ENCODE results near the gene CTSW.

CTSW gene

DNA sequence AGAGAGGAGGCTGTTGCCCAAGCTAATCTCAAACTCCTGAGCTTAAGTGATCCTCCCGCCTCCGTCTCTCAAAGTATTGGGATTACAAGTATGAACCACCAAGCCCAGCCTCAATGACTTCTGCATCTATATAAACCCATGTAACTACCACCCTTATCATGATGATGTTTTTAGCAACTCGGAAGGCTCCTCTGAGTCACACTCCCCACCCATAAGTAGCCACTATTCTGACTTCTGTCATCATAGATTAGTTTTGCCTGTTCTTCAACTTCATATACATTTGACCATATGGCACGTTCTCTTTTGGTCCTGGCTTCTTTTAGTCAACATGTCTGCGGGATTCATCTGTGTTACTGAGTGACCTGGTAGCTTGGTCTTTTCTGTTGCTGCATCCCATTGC, 27.0 kb downstream of the CTSW start:
- no peak for FAIRE-seq

DNA sequence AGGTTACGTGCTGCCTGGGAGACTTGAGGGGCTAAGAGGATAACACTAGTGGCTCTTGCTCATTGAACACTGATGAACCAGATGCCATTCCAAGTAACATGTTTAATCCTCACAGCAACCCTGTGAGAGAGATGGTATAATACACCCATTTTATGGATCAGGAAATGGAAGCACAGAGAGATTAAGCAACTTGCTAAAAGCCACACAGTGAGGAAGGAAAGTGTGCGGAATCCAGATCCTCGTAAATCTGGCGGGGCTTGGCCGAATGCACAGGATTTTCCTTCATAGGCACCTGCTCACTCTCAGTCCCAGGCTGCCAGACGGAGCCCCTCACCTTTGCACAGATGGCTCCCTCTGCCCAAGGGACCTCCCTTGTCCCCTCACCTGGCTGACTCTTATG, 28.2 kb downstream of the CTSW start:
- no peak for FAIRE-seq

DNA sequence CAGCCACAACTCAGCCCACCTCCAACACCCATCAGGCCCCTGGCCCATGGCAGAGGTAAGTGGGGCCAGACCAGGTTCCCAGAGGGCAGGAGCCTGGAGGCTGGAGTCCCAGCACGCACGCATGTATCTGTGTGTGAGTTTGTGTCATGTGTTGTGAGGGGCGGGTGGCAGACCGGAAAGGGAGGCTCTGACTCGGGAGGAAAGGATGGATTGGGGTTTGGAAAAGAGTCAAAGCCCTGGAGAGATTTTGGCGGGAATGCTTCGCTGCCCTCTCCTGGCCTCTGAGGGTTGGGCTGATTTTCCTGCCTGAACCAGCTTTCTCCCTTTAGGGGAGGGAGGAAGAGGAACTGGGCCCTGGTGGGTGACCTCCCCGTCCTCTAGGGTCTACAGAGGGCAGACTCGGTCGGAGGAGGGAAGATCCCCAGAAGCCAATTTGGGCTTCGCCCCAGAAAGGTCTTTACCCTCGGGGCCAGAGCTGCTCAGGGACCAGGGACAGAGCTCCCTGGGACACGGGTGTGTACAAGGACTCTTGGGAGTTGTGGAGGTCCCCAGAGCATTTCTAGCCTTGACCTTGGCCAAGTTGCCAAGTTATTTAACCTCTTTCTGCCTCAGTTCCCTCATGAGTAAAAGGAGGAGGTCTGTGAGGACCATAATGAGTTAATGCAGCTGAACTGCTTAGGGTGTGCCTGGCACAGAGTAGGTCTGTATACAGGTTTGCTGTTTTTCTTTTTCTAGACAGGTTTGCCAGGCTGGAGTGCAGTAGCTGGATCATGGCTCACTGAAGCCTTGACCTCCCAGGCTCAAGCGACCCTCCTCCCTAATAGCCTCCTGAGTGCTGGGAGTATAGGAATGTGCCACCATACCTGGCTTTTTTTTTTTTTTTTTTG, 32.3 kb downstream of the CTSW start:
- FAIRE-seq: no peak

DNA sequence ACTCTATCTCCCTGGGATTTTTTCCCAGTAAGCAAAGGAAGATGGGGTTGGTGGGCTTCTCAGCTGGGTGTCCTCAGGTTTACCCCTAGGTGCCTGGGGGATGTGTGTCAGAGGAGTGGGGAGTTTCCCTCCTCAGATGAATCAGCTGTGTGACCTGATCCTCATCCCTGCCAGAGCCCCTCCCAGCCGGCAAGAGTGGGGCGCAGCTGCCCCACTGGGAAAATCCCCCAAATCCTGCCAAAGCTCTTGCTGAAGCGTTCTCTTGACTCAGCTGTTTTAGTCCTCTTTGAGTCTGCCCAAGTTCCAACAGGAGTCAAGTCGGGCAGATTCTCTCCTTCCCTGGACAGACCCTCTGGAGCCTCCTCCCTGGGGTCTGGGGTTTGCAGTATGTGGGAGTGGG, 33.2 kb downstream of the CTSW start:
- no peak for FAIRE-seq

DNA sequence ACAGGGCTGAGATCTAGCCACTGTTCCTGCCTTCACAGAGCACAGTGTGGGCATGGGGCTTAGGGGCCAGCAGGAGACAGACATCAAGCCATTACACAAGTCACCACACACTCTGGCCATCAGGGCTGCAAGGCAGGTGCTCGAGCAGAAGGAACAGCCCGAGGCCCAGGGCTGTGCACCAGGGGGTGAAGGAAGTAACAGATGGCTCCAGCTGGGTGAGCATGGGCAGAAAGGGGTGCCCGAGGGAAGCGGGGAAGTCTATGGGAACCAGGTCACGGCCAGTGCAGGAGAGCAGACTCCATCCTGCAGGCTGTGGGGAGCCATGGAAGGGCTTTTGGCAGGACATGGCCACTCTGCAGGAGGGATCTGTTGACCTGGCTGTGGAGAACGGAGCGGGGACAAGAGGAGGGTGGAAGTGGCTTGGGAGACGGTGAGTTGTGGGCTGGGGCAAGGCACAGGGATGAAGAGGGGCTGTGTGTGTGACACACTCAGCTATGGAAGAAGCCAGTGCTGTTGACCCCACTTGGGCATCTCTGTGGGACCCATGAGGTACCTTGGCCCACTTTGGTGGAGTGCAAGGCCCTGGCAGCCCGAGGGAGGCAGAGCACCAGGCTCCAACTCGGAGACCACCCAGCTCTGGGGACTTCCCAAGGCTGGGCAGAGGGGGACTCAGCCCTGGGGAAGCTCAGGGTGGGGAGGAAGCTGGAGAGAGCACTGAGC, 35.6 kb downstream of the CTSW start:
- no peak for FAIRE-seq

DNA sequence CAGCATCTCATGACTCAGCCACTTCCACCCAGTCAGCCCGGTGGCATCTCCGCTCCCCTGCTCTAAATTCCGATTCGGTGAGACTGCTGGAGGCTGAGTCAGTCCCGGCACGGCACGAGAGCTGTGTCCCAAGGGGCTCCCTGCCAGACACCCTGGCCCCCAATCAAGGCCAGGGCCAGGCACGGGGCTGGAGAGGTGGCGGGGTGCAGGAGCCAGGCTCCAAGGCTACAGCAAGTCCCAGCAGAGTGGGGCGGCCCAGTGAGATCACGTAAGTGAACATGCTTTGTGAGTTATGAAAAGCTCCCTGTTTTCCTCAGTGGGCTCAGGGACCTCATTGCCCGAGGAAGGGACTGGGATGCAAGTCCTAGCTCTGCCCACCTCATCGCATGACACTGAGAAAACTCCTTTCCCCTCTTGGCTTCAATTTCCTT, 36.2 kb downstream of the CTSW start:
- no peak for FAIRE-seq

DNA sequence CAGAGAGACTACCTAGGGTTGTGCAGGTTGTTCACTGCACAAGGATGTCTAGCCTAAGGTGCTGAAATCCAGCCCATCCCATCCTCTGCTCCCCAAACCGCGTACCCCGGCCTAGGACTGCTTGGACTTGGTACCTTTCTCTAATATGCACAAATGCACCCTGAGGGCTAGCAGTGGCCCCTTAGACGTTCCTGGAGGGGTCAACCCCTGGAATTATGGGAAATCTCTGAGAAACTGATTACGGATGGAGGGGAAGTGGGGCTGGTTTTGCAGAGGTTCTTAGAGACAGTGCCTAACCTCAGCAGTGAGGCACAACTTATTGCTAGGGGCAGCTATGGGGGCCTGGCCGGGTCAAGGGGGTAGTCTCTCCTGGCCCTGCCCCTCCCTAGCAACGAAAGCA, 36.8 kb downstream of the CTSW start:
- no peak for FAIRE-seq

DNA sequence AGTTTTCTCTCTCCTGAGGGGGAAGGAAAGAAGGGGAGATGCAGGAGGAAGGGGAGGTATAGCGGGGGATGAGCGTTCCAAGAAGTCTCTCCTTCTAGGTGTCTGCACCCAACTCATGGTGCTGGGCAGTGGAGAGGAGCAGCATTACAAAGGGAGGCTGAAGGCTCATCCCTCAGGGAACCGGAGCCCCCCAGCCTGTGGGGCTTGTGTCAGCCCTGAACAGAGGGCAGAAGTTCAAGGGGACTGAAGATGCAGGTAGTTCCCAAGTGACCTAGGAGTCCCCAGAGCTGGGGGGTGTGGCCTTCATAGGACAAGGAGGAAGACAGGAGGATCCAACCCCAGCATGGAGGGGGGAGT, 37.4 kb downstream of the CTSW start:
- no peak for FAIRE-seq

DNA sequence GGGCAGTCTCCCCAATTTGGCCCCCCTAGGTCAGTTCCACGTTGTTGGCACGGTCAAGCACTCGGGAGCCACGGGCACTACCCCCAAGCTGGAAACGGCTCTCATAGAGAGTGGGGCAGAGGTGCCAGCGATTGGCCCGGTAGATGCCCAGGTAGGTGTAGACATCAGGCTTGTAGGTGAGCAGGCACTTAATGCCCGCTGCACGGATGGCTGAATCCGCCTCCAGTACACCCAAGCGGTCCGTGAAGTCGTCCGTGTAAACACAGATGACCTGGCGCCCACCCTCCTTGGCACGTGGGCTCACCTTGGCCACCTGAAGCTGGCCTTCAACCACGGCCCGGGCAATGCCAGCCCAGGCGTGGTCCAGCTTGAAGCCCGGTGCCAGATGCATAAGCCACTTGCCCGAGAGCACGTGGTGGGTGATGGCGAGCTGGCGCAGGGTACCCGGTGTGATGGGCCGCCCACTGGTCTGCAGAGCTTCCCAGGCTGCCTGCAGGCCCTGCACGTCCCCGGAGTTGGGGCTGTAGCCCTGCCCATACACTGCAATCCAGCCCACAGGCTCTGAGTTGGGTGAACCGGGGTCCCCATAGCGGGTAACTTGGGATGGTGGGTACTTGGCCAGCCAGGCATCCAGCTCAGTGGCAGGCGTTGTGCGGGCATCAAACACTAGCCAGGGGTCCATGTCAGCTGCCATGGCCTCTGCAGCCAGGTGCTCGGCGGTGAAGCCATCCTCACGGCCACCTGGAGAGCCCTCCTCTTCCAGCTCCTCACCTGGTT, 38.0 kb downstream of the CTSW start:
- FAIRE-seq: no peak

DNA sequence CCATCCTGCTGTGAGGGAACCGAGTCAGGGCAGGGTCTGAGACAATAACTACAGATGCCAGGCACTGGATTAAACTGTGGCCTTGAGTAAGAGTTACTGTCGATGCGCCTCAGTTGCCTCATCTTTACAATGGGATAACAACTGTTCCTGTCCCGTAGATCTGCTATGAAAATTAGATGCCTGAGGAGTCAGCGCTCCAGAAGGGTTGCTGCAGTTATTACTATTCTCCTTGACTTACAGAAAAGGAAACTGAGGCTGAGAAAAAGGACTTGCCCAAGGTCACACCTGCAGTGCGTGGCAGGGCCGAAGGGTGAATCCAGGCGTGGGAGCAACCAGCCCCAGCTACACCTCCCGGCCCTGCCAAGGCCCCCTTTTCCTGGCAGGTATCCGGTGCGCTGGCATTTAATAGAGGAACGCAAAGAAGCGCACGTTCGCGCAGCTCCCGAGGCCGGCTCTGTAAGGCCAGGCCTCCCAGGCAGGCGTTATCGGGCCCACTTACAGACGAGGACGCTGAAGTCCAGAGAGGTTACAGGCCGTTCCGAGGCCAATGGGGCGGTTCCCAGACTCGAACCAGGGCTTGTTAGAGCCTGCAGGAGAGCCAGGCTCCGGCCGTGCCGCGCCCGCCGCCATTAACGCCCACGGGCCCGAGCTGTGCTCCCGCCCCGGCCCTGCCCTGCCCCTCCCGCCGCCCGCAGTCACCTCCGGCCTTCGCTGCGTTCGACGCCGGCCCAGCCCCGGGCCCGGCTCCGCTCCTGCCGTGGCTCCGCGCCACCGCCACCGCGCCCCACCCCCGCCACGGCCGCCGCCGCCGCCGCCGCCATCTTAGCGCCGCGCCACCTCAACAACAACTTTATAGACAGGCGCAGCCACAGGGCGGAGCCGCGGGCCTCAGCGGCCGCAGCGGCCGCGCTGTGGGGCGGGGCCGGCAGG, 38.8 kb downstream of the CTSW start, which contains the start of gene C11orf68:
Gene C11orf68, minus strand, starts transcription at position 852 of the 930 bp plus-strand sequence. Its CDS starts 31 bp downstream, at position 821.
- no peak for FAIRE-seq

DNA sequence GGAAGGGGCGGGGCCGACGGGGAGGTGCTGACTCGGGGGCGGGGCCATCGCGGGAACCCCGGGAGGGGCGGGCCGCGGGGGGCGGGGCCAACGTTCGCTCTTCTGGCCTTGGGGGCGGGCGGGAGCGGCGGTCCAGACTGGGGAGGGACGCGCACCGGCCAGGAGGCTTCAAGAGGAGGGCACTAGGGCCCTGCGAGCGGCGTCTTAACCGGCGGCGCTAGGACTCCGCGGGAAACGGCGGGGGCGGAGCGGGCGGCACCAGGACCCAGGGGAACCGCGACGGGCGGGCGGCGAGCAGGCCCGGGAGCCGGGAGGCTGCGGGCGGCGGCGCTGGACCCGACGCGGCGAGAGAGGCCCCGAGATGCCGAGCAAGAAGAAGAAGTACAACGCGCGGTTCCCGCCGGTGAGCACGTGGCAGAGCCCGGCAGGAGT, 39.5 kb downstream of the CTSW start, which contains the start of gene DRAP1:
Gene DRAP1, plus strand, starts transcription at position 286 of the 432 bp plus-strand sequence. Its CDS starts 76 bp downstream, at position 362.
- FAIRE-seq: no peak

DNA sequence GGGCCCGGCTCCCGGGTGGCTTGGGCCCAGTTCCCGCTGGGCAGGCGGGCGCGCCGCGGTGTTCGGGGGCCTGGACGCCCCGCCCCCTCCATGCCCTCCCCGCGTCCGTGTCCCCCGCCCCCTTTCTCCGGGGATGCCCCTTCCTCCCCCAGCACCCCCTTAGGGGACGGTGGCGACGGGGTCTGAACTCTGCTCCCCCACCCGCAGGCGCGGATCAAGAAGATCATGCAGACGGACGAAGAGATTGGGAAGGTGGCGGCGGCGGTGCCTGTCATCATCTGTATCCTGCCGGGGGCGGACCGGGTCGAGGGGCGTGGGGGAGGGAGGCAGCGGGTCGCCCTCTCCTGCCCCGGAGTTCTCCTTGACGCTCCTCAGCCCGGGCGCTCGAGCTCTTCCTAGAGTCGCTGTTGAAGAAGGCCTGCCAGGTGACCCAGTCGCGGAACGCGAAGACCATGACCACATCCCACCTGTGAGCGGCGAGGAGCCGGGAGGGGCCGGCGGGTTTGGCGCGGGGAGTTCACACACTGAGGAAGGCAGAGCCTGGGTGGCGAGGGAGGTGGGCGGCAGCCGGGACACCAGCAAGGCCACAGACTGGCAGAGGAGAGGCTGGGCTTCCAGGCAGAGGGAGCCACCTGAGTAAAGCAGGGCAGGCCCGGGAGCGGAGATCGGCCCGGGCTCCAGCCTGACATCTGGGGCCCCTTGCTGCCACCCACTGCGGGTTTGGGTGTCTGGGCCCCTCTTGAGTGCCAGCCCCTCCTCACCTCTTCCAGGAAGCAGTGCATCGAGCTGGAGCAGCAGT, 40.1 kb downstream of the CTSW start:
- FAIRE-seq: no peak

DNA sequence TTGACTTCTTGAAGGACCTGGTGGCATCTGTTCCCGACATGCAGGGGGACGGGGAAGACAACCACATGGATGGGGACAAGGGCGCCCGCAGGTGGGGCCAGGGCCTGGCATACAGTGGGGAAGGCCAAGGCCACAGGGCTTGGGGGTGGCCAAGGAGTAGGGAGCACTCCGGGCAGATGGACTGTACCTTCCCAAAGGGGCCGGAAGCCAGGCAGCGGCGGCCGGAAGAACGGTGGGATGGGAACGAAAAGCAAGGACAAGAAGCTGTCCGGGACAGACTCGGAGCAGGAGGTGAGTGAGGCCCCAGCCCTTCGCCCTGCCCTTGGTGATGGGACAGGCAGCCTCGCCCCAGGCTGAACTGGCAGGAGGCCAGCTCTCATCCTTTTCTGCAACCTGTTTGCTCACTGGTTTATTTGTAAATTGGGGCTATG, 40.8 kb downstream of the CTSW start:
- FAIRE-seq: no peak

DNA sequence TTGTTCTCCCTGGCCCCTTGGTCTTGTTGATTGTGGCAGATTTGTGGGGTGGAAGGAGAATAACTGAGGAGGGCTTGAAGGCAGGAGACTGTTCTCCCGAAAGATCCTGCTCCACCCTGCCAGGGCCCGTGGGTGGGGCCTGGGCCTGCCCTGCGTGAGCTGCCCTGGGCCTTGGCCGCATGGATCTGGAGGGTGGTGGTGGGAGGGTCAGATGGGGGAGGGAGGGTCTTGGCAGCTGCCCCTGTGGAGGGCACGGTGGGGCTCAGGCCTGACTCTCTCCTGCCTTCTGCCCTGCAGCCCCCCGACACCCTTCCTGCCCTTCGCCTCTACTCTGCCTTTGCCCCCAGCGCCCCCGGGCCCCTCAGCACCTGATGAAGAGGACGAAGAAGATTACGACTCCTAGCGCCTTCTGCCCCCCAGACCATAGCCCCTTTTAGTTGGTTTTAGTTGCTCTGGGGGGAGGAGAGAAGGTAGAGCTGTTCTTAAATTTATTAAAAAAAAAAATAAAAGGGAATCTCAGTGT, 41.5 kb downstream of the CTSW start:
- no peak for FAIRE-seq

DNA sequence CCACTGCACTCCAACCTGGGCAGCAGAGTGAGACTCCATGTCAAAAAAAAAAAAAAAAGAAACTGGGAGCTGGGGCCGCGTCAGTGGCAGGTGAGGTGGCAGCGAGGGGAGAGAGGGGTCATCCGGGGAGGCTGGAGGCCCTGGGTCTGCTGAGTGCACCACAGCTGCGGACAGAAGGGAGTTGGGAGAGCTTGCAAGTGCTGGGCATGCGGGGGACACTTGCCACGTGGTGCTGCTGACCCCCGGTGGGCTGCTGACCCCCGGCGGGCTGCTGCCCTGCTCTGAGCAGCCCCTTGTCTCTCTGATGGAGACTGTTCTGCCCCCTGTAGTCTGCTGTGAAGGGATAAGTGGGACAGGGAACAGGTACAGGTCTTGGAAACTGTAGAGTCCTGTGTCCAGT, 42.2 kb downstream of the CTSW start:
- FAIRE-seq: no peak

DNA sequence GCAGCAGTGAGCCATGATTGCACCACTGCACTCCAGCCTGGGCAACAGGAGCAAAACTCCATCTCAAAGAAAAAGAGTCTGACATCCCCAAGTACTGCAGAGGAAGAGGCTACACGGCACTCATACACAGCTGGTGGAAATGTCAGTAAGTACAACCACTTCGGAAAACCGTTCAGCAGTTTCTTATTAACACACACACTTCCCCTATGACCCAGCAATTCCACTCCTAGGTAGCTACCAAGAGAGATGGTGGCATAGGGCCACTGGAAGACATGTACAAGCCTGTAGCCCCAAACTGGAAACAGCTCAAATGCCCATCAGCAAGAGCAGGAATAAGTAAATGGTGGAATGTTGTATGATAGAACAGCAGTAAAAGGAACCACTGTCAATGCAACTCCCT, 42.9 kb downstream of the CTSW start:
- no peak for FAIRE-seq

DNA sequence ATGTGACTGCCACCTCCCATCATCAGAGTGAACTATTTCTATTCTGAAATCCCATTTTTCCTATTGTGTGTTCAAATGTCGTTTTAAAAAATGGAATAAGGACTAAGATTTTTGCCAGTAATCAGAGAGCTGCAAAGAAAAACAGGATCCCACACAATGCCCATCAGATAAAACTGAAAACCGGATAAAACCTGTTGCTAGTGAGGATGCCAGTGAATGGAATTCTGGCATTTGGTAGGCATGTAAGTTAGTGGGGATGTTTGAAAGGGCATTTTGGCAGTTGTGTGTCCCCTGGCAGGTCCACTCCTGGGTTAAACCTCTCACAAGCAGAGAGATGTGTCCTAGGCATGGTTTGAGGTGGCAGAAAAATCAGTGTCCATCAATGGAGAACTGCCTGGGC, 45.8 kb downstream of the CTSW start:
- FAIRE-seq: no peak

DNA sequence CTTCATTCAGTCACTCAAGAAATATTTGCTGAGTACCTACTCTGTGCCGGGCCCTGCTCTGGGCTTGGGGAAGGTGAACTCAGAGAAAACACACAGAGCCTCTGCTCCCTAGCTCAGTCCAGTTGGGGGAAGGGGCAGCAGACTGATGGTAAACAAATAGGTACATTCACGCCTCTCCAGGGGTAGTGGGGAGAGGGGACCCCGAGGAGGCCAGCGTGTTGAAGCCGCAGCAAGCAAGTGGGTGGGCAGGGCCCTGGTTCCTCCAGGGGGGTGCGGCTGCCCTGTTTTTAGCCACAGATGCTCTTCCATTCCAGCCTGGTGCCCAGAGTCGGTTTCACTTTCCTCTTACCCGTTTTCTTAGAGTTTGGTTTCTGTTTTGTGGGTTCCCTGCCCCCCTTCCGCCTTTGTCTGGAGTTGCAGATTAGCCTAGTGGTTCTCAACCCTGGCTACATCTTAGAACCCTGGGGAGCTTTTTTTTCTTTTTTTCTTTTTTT, 48.3 kb downstream of the CTSW start:
- no peak for FAIRE-seq

DNA sequence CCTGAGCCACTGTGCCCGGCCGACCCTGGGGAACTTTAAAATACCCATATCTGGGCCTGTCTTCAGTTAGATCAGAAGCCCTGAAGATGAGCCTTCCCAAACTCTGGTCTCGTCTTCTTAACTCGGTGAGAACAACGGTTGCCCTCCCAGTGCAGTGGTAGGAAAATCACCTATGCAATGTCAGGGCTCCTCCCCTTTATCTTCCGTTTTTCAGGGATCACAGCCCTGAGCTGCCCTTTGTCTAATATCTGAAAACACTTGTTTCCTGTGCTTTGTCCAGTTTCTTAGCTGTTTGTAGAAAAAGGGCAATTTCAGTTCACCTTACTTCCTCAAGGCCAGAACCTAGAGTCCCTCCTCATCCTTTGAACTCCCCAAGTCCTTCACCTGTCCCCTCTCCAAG, 49.0 kb downstream of the CTSW start:
- no peak for FAIRE-seq

DNA sequence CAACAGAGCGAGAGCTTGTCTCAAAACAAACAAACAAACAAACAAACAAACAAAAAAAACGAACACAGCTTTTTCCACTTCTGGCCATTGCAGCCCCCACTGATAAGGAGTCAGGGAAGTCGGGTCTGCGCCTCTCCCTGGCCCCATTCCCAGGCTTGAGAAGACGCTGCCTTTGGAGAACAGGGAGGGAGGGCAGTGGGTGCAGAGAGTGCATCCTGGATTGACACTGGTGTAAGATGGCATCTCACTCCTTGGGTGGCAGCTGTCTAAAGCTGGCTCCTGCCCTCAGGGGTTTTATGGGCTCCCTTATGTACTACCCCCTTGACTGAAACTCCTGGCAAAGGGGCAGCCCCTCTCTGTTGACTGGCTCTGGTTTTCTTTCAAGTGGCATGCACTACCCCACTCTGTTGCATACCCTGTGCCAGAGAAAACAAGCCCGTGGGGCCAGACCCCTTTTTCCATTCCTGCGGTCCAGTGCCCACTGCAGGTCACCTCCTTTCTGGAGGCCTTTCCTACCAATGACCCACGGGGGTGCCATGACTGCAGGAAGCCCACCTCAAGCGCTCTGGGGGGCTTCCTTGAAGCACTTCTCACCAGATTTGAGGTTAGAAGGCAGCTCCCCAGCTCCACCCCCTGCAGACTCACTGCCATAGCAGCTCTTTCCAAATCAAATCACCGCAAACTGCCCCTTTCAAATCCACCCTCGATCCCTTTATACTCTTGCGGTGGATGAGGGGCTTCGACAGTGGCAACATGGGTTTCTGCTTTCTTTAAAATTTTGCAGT, 52.3 kb downstream of the CTSW start:
- no peak for FAIRE-seq

Data from islet of Langerhans (tissue), 1 donor.